Measurements from ENCODE around the gene ZBTB20.

- no peak for TF ChIP-seq CTCF (IDR thresholded peaks at IDR 0.05)
- no peak for TF ChIP-seq POLR2A (IDR thresholded peaks at IDR 0.05)
- no peak for TF ChIP-seq EP300 (IDR thresholded peaks at IDR 0.05)
- TF ChIP-seq POLR2AphosphoS5 (IDR thresholded peaks at IDR 0.05), result no peak
These were observed 556.6 kb downstream of the ZBTB20 start for GRCh38 chr3:114590309-114591047.
